PFSK-1 (cell line): ENCODE results near the gene TRIM9.

Experiments used
- POLR2AphosphoS5 ChIP-seq: IDR thresholded peaks from 2 replicates; pipeline ENCODE4 v1.6.1; 2012; ENCODE audit warnings: low read depth, mild to moderate bottlenecking, control low read depth, low read length, moderate library complexity
- REST ChIP-seq, 2 experiments: IDR thresholded peaks; 2 replicates each; pipeline versions ENCODE4 v1.6.1 to v1.8.0; 2011 to 2012; ENCODE audit warnings: low read depth in 2 of 2, low read length in 2 of 2, control low read depth in 1 of 2, inconsistent platforms in 1 of 2, mild to moderate bottlenecking in 1 of 2, moderate library complexity in 1 of 2; ENCODE audit not compliant: insufficient read depth in 1 of 2

- no peak for TF ChIP-seq REST (IDR thresholded peaks at IDR 0.05; ENCODE audit: insufficient read depth in 1 of 2, low read depth in 2 of 2, low read length in 2 of 2)
- TF ChIP-seq POLR2AphosphoS5: no peak
These were observed 25.9 kb downstream of the TRIM9 start for GRCh38 chr14:51069055-51069454.
